Adrenal gland (tissue), 5 donors: ENCODE measurements around the gene FOXJ1.

Experiments used
- POLR2A ChIP-seq, 2 donors: fragments of 450-650 bp; IDR thresholded peaks; one replicate each; pipeline ENCODE4 v1.6.1; 2017; ENCODE audit warnings: antibody characterized with exemption in 2 of 2, mild to moderate bottlenecking in 2 of 2, moderate library complexity in 1 of 2
- TF ChIP-seq, protein P1 (sequence below), 6 experiments: fragments of 450-650 bp in 4 of 6; fragments of 200-600 bp in 2 of 6; sonication (generic) in 1 of 6; IDR thresholded peaks; 1 replicate in 5 of 6; 2 replicates in 1 of 6; pipeline versions ENCODE4 v1.5.1 to v1.8.0; 2016 to 2021; ENCODE audit warnings: antibody characterized with exemption in 6 of 6, mild to moderate bottlenecking in 2 of 6, moderate library complexity in 1 of 6
- donor health status: DM: no; HTN: no; CAD: no.

DNA sequence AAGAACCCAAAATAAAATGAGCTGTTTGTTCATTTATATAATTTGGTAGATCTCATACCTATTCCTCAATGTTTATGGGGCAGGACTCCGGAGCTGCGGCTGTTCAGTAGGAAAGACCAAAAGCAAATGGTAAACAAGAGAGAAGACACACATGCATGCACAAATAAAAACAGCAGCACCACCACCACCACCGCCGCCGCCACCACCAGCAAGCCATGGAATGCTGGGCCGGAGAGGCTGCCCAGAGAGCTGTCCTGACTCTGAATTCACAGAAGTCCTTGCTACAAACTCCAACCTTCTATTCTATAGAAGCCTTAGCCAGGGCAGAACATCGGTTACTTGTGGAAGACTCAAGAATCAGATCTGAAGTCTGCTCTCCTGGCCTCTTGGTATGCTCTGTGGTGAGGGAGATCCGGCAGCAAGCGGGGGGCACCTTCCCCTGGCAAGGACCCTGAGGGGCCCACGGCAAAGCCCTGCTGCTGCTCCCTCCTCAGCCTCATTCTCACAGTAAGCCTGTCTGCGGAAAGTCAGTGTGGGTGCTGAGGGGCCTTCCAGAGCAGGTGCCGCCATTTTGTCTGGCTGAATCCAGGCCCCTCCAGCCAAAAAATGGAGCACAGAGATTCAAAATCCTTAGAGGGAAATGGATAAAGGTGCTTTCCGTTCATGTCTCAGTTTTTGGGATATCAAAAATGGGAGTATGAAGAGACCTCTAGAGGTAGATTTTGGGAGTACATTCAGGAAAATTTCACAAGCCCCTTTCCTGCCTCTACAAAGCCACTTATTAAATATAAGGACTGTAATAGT lies 6.4 kb upstream of the FOXJ1 start:
- TF ChIP-seq, protein P1, sequence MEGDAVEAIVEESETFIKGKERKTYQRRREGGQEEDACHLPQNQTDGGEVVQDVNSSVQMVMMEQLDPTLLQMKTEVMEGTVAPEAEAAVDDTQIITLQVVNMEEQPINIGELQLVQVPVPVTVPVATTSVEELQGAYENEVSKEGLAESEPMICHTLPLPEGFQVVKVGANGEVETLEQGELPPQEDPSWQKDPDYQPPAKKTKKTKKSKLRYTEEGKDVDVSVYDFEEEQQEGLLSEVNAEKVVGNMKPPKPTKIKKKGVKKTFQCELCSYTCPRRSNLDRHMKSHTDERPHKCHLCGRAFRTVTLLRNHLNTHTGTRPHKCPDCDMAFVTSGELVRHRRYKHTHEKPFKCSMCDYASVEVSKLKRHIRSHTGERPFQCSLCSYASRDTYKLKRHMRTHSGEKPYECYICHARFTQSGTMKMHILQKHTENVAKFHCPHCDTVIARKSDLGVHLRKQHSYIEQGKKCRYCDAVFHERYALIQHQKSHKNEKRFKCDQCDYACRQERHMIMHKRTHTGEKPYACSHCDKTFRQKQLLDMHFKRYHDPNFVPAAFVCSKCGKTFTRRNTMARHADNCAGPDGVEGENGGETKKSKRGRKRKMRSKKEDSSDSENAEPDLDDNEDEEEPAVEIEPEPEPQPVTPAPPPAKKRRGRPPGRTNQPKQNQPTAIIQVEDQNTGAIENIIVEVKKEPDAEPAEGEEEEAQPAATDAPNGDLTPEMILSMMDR (IDR thresholded peaks at IDR 0.05): peak; percentile 40 to 57 (median 48)
- no peak for TF ChIP-seq POLR2A (IDR thresholded peaks at IDR 0.05)
